GM19452 (cell line): ENCODE results near the gene ADAMTS2.
"Not testable (repeated sequence)": the region's sequence is repeated elsewhere in the genome, so short reads cannot be mapped to it uniquely, and the experiment has no call there.

Experiments used
- ATAC-seq: cut with Tn5 transposase; IDR thresholded peaks from one replicate; pipeline ENCODE4 v1.9.1; 2021; ENCODE audit not compliant: unreplicated experiment

ADAMTS2 gene

DNA sequence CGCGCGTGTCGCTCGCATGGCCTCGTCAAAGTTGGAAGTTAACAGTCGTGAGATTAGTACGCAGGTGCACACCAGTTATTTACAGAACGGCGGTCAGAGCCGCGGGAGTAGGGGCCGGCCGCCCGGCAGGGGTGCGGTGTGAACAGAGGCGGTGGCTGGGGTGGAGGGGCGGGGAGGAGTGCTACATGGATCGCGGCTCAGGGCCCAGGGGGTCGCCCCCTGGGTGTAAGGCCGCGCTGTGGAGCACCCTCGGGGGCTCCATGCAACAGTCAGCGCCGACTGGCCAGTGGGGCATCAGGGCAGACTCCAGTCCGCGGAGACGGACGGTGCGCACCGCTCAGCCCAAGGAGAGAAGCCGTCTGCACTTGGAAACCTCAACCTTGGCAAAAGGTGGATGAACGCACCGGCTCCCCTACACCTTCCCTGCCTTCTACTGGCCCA is 224.8 kb downstream of the ADAMTS2 start:
- no peak for ATAC-seq

DNA sequence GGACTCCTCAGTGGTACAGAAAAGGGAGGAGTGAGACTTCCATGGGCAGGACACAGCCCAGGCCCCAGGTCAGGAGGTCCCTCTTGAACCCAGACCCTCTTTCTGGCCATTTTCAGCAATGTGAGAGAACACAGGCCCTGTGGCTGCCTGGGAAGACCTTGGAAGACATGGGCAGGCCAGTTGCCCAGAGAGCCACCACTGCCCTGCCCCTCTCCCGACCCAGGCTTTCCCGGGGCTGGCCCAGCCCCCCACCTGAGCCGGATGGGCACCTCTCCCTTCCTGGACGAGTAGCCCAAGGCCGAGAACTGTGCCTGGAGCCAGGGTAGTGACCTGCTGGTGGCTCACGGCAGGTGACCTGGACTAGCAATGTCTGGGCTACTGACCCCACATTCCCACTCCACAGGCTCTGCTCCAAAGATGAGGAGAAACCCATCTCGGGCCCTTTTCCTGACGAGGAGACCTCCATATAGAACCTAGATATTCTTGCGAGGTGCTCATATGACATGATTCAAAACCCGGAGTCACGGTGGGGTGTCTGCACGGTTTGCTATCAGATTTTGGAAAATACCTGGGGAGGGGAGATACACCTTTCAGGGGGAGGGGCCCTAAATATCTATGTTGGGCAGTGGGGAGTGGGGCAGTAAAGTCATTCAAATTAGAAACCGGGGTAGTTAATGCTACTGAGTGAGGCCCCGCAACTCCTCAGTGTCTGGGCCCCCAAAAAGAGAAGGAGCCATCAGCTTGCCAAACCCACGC is 225.7 kb downstream of the ADAMTS2 start:
- no peak for ATAC-seq

DNA sequence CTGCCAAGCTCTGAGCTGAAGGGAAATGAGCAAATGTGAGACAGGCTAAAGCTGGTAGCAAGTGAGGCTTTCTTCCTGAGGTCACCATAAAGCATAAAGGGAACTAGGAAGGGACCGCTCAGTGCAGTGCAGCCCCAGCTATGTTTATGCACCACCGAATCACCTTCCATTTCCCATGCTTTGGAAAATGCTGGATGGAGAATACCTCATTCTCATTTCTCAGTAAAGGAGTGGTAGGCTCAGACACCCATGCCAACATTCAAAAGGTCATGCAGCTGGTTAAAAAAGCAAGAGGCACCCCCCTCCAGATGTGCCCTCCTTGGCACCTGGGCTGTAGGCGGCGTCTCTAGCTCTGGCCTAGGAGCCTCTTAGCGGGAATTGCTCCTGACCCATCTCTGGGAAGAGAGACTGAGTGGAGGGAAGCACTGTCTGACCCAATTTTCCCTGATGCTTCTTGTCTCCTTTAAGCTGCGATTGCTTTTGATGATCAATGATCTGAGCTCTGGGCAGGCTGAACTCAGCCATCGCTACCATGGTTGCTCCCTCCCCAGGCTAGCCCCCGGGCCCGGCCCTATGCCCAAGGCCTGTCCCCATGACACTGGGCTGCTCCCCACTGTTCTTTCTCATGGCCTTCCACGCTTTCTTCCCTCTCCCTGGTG is 226.4 kb downstream of the ADAMTS2 start:
- no peak for ATAC-seq

DNA sequence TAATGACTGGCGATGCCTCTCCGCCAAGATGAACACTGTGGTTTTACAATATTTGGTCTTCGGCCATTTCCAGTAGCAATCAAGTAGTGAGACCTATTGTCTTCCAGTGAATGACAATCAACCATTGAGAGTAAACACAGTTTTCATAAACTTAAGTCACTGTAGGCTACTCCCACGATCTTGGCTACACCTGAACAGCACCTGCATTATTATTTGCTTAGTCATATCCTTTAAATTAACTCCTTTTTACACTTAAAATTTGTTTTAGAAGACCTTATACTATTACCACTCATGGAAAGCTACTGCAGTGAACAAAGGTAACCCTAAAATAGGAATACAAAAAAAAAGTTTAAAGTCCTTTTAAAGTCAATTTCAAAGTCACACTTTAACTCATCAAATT is 226.9 kb downstream of the ADAMTS2 start:
- no peak for ATAC-seq

DNA sequence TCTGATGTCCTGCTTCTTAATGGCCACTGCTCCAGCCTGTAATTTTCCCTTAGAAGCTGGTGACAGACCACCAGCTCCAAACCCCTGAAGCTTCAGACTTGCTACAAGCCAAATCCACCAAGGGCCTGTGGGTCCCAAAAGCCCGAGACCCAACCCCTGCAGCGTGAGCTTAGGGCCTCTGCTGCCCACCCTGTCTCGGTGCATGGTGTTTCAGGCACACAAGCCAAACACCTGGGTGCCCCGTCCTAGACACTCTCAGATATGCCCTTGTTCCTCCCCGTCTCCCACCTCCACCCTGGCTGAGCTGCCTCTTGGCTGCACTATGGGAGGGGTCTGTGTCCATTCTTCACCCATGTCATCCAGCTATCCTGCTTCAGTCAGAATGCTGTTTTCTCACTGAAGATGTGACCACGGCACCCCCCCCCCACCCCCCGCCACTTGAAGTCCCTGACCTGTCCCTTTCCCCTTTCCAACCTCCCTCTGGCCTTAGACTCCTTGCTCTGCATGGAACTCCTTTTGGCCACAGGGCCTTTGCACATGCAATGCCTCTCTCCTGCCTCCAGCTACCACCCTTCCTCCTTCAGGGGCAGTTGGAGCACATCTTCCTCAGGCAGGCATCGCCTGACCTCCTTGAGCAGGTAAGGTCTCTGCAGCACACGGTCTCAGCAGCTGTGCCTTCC is 229.3 kb downstream of the ADAMTS2 start:
- no peak for ATAC-seq

DNA sequence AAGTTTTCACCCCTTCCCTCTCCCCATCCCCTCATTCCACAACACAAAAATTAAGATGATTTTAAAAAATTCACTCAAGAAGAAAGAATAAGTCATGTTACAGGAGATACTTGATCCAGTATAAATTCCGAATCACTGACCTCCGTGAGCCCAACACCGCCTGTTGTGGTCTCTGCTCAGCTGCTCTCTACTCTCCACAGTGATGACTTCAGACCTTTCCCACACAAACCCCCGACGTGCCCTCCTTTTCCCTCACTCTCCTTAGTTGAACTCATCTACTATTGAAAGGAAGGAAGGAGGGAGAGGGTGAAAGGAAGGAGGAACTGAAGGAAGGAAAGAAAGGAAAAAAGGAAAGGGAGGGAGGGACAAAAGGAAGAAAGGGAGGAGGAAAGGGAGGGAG is 230.0 kb downstream of the ADAMTS2 start:
- ATAC-seq: no peak

DNA sequence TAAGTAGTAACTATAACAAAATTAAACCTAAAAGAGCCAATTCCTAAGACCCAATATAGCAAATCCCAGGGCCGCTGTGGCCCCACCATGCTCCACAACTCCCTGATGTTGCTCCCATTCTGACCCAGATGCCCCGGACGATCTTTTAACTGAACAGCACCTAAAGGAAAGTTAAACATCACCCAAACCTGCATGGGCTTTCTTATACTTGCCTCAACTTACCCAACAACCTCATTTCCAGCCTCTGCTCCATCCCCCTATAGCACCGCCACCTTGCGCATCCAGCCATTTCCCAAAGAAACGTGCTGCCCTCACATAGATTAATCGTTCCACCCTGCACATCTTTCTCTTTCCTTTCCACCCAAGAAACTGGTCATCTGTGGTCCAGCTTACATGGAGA is 230.5 kb downstream of the ADAMTS2 start:
- ATAC-seq: no peak

DNA sequence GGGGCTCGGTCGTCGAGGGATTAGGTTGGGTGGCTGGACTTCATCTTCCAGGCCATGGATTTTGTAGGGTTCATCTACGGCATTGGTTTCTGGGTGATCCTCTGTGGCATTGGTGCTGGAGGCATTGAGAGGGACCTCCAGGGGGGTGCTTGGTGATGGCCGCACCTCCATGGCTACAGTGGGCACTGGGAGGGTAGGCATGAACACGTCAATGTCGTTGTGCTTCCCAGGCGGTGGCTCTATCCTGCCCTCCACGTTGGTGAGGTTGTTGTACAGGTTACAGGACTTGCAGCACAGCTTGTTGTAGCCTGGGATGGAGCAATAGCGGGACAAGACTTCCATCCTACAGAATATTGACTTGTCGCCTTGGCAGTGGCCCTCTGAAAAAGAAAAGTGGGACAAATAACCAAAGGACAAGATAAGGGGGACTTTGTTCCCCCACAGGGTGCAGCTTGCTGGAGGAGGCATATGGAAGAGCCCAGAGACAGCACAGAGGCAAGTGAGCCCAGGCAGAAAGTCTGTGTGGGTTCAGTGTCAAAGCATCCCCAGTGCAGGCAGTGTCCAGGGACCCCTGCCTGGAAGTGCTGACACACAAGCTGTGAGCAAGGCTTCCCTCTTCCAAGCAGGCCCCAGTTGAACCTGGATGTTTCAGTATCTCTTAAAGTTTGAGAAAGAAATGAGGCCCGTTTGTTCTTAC is 231.2 kb downstream of the ADAMTS2 start:
- no peak for ATAC-seq

DNA sequence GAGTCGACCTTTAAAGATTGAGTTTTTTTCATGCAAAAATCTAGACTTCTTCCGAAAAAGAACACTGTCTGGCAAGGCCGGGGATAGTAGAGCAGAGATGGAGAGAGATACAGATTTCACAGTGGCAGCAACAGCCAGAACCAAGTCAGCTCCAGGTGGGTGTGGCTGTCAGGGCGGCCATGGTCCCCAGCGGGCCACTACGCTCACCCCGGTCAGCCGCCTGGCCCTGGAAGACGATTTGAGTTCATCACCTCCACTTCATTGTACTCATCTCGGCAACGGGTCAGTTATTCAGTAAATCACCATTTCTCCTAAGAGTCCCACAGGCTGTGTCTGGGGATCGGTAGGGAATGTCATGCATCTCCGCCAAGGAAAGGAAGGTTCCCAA is 232.1 kb downstream of the ADAMTS2 start:
- ATAC-seq: no peak

DNA sequence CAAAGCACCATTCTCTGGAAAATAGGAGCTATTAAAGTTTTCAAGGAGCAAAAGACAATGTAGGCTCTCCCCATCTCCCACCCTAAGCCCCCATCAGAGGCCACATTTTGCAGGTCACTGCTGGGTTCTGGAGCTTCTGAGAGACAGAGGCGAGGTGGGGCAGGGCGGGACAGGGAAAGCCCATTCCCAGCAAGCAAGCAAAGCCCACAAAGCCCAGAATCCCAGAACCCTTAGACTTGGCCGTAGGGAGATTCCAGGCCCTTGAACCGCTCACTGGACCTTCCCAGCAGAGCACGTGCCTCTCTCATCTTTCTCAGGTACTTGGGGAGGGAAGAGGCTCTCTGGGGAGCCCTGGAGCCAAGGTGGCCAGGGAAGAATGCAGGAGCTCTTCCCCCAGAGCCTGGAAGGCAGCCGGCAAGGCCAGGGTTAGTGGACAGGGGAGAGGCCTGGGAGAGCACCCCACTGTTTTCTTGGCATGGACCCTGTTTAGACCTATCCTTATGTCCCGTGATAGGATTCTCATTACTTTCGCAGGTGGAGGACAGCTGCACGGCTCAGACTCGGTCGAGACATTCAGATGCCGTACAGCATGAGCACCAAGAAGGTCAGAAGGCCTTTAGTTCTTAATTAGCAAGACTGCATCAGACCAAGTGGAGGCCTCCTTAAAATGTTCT is 232.7 kb downstream of the ADAMTS2 start:
- no peak for ATAC-seq

DNA sequence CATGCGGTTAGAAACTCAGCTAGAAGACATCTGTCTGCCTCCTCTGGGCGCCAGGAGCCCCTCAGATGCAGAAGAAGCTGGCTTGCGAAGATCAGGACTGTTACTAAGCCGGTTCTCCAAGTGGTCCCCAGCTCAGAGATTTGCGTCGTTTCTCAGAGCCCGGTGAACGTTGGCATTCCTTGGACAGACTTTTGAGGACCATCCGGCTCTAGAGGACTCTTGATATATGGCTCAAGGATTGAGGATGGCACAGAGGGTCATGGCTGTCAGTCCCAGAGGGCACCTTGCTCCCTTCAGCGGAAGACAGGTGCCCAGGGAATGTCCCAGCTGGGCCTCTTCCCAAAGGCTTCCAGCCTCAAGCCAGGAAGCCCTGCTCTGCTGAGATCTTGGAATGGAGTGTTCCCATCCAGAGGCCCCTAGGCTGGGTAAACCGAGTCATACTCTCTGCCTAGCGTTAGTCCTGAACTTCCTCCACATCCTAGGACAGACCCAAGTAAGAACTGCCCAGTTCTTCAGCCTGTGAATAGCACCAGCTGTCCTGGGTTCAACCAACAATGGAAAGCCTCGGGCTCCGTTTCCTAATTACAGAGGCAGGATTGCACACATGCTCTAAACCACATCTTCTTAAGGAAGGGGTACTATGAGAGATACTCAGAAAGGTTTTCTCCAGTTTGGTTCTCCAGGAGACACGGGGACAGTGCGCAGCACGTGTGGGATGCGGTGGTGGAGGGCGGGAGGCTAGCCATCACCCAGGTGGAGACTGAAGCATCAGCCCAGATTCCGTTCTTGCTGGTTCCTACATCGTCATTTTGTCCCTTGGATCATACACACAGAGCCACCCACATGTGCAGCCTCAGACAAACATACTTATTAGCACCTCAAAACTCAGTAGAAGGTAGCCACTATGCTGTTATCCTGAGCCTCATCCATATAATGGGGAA is 233.7 kb downstream of the ADAMTS2 start:
- no peak for ATAC-seq

DNA sequence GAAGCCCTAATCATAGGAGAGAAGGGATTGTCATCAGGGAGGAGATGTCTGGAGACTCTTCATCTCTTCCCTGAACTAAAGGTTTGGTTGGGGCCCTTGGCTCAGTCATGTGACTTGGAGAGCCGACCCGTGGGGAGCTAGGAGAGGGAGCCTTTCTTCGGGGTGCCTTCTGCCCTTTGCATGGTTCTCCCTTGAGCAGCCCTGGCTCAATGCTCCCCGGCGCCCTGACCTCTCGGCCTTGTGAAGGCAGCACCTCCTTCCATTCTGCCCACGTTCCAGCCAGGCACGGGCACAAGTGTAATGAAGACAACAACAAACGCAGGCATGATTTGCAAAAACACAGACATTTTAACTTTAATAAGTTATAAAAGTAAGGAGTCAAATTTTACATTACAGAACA is 234.7 kb downstream of the ADAMTS2 start:
- no peak for ATAC-seq

DNA sequence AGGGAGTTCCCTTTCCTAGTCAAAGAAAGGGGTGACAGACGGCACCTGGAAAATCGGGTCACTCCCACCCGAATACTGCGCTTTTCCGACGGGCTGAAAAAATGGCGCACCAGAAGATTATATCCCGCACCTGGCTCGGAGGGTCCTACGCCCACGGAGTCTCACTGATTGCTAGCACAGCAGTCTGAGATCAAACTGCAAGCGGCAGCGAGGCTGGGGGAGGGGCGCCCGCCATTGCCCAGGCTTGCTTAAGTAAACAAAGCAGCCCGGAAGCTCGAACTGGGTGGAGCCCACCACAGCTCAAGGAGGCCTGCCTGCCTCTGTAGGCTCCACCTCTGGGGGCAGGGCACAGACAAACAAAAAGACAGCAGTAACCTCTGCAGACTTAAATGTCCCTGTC is 244.0 kb downstream of the ADAMTS2 start:
- not testable (repeated sequence) for ATAC-seq

DNA sequence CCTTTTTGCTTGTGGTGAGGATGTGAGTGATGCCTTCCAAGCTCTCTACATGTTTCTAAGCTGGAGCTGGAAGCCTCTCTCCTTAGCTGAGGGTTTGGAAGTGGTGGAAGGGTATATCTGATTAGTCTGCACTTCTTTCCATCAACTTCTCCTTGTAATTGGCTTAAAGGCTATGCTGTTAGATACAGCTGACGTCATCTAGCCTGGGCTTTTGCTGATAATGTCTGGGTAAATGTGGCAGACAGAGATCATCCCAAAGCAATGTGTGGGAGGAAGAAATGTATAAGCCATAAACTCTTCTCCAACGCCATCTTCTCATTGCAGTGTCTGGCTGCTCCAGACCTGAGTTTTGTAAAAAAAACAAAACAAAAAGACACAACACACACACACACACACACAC is 255.8 kb downstream of the ADAMTS2 start:
- ATAC-seq: no peak

DNA sequence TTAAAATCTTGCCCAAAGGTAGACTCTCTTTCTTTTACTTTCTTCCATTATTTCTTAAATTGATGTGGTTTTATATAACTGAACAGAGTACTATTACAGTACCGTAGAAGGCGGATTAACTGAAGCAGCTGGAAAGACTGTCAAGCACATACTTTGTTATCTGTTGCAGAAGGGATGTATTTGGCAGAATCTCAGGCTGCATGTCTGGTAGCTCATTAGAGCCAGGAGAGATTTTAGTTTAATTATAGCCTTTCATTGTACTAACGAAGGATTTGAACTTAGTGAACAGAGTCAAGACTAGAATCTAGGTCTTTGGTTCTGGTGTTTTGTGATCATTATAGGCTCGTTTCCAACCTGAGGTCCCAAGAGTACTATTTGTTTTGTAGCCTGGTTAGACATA is 264.5 kb downstream of the ADAMTS2 start:
- ATAC-seq: no peak

DNA sequence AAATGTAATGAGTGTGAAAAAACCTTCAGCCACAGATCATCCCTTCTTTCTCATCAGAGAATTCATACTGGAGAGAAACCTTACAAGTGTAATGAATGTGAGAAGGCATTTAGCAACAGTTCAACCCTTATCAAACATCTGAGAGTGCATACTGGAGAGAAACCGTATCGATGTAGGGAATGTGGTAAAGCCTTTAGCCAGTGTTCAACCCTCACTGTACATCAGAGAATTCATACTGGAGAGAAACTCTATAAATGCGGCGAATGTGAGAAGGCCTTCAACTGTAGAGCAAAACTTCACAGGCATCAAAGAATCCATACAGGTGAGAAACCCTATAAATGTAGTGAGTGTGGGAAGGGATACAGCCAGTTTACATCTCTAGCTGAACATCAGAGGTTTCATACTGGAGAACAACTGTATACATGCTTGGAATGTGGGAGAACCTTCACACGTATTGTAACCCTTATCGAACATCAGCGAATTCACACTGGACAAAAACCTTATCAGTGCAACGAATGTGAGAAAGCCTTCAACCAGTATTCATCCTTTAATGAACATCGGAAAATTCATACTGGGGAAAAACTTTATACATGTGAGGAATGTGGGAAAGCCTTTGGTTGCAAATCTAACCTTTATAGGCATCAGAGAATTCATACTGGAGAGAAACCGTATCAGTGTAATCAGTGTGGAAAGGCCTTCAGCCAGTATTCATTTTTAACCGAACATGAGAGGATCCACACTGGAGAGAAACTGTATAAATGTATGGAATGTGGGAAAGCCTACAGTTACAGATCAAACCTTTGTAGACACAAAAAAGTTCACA is 265.9 kb downstream of the ADAMTS2 start:
- no peak for ATAC-seq

DNA sequence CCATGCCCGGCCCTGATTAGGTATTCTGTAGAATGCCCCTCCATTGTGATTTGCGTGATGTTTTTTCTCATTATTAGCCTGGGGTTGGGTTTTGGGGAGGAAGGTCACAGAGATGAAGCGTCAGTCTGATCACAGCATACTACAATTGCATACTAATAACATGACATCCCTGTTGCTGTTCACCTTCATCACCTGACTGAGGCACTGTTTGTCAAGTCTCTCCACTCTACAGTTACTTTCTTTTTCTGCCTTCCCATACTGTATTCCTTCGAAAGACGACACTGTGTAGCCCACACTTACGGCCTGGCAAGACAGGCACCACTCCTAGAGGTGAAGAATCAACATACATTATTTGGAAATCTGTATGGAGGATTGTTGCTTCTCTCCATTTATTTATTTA is 279.6 kb downstream of the ADAMTS2 start:
- no peak for ATAC-seq

DNA sequence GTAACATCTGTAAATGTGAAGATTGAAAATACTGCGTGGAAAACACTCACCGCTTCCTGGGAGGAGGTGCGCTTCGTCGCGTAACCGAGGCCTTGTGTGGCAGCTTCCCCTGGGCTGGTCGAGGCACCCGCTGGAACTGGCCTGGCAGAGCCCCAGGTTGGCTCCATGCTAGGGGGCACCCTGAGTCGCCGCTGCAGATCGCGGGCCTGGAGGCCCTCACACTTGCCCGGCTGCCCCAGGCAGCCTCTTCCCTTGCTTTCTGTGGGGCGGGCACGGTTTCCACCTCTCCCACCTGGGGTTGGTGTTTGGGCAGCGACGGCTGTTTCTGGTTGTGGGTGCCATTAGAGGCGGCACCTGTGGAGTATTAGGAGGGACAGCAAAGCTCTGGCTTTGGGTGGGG is 284.2 kb downstream of the ADAMTS2 start:
- no peak for ATAC-seq
